ENCODE data around the gene BTNL9. TPM values are rescaled to one million over a fixed set of nuclear protein-coding genes. Genes with fewer than 3 reads are reported as not detected.

Gene BTNL9
- total RNA-seq, 2 donors from 2014 or later: 0.55 TPM; not detected in 1

Other genes with a start within 250 kb of the BTNL9 start
- gene MGAT1, start 237.5 kb upstream of the BTNL9 start, total RNA-seq: 100 to 1,000 TPM; 102 to 109 TPM
- gene ZFP62, start 179.0 kb upstream of the BTNL9 start, total RNA-seq: 10 to 100 TPM; 22.8 to 34.9 TPM
- gene BTNL8, start 141.1 kb upstream of the BTNL9 start, total RNA-seq: 1 to 10 TPM in 1 of 2 donors, under 1 TPM in 1; 0.74 to 1.2 TPM
- gene BTNL3, start 51.4 kb upstream of the BTNL9 start, total RNA-seq: under 1 TPM; 0.10 to 0.16 TPM
- gene OR2V1, start 90.9 kb downstream of the BTNL9 start, total RNA-seq: not detected
- not detected for gene OR2V2, start 107.3 kb downstream of the BTNL9 start, total RNA-seq
- gene TRIM7, start 164.9 kb downstream of the BTNL9 start, total RNA-seq: 1 to 10 TPM; 2.4 to 2.9 TPM
- 10 to 100 TPM; 42.1 to 52.1 TPM for gene TRIM41, start 183.0 kb downstream of the BTNL9 start, total RNA-seq
- 1,000 to 10,000 TPM; 3,606 to 3,662 TPM for gene RACK1, start 203.6 kb downstream of the BTNL9 start, total RNA-seq
- 10 to 100 TPM; 19.2 to 22.7 TPM for gene TRIM52, start 220.9 kb downstream of the BTNL9 start, total RNA-seq

All from activated T-cell treated with anti-CD3 and anti-CD28 coated beads, Interleukin-2, amount 50 U/mL, for 72 hours (primary cell).